ENCODE results near the gene PRDM16.

GRCh38 chr1:3296326-3296725, 227.3 kb downstream of the PRDM16 start:
- TF ChIP-seq, protein P1, sequence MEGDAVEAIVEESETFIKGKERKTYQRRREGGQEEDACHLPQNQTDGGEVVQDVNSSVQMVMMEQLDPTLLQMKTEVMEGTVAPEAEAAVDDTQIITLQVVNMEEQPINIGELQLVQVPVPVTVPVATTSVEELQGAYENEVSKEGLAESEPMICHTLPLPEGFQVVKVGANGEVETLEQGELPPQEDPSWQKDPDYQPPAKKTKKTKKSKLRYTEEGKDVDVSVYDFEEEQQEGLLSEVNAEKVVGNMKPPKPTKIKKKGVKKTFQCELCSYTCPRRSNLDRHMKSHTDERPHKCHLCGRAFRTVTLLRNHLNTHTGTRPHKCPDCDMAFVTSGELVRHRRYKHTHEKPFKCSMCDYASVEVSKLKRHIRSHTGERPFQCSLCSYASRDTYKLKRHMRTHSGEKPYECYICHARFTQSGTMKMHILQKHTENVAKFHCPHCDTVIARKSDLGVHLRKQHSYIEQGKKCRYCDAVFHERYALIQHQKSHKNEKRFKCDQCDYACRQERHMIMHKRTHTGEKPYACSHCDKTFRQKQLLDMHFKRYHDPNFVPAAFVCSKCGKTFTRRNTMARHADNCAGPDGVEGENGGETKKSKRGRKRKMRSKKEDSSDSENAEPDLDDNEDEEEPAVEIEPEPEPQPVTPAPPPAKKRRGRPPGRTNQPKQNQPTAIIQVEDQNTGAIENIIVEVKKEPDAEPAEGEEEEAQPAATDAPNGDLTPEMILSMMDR (conservative IDR thresholded peaks at IDR 0.05; ENCODE audit: low read length): no peak
- no peak for TF ChIP-seq EZH2phosphoT487 (IDR thresholded peaks at IDR 0.05; ENCODE audit: borderline replicate concordance)
